COLO668 (cell line): ENCODE results near the gene TAS2R60.

ENCODE experiments used
- DNase-seq: peaks from one replicate; lab custom pipeline; 2025; ENCODE audit not compliant: unreplicated experiment; lab: John Stamatoyannopoulos, UW

Gene TAS2R60

DNA sequence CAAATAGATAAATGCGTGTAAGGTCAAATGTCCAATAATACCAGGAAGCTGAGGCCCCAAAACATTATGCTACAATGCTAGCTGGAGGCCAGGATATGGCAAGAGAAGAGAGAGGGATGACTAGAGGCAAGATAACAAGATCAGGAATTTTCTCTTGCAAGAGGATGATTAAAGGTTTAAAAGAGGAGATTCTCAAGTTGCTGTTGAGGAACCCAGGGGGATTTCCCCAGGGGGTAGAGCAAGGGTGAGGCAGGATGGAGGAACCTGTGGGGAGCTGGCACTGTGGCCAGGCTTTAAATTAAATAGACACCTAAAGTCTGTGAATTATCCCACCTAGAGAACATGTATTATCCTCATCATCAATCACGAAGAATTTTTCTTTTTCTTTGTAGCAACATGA, 3.4 kb upstream of the TAS2R60 start:
- no peak for DNase-seq

DNA sequence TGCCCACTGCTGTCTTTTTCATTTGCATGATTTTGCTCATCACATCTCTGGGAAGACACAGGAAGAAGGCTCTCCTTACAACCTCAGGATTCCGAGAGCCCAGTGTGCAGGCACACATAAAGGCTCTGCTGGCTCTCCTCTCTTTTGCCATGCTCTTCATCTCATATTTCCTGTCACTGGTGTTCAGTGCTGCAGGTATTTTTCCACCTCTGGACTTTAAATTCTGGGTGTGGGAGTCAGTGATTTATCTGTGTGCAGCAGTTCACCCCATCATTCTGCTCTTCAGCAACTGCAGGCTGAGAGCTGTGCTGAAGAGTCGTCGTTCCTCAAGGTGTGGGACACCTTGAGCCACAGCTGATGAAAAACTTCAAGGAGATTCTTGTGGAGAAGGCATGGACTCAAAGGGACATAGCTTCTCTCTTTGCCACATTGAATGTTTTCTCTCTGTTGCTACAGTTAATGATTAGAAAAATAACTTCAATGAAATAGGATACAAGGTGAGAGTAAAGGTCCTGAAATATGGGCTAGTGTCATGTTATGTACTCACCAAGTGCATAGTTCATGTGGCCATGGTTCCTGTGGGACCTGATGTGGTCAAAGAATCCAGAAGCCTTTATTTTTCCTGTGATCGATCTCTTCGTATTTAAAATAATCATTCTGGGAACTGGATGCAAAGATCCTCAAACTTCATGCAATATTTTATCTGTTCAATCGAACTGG, 970 bp downstream of the TAS2R60 start:
- no peak for DNase-seq

DNA sequence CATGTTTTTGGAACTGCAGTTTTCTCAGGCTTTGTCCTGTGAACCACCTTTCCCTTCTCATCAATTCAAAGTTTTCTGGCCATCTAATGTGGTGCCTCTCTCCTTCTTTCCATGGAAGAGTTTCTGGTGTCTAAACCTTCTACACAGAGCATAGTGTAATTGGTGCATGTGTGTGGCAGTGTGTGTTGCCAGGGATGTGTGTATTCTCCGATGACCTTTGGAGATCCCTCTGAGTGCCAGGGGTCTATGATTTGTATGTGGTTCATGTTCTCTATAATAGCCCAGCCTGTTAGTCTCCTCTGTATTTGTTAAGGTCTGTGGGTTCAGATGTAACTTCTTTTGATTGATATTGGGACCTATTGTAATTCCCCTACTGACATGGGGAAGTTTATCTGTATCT, 1.5 kb downstream of the TAS2R60 start:
- DNase-seq = no peak

DNA sequence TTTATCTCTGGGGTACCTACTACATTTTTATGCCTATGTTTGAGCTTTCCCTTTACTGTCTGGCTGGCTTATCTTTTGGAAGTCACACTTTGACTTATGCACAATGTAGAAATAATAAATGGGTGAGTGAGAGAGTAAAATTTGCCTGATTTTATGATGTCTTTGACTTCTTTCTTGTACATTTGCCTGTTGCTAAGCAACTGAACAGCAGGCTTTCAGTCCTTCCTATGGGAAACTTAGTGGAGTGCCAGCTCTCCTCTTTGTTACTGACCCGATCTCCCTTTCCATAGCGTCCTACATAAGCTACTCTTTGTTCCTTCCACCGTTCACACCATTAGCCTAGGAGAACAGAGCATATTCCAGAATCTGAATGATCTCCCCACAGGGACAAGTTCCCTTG, 4.2 kb downstream of the TAS2R60 start:
- no peak for DNase-seq

DNA sequence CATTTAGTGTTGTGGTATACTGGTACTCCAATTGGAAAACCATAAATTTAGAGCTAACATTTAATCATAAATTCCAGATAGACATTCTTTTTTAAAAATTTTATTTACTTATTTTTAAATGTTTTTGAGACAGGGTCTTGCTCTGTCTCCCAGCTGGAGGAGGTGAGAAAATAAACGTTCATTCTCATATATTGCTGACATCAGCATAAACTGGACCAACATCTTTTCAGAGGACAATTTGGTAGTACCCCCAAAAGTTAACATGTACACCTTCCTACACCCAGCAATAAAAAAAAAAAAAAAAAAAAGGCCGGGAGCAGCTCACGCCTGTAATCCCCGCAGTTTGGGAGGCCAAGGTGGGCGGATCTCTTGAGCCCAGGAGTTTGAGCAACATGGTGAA, 5.2 kb downstream of the TAS2R60 start:
- no peak for DNase-seq

DNA sequence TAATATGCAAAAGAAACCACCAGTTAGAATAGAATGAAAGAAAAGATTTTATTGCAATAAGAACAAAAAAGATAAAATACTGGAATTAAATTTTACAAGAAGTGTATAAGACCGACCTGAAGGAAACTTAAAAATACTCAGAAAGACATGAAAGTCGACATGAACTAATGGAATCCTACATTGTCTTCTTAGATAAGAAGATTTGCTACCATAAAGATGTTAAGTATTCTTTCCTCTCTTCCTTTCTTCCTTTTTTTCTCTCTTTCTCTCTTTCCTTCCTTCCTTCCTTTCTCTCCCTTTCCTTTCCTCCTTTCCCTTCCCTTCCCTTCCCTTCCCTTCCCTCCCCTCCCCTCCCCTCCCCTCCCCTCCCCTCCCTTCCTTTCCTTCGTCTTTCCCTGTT, 6.5 kb downstream of the TAS2R60 start:
- DNase-seq = no peak

DNA sequence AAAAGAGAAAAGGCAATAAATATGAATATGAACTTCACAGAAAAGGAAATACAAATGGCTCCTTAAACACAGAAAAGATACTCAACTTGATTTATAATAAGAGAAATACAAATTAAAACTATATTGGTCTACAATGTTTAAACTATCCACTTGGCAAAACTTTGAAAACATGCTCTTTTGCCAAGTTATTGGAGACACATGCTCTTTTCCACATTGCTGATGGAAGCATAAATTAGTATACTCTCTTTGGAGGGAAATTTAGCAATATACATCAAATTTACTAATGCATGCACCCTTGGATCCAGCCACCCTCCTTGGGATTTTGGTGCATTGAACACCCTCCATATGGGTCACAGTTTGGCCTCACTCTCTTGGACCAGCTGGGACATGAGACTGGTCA, 7.9 kb downstream of the TAS2R60 start:
- DNase-seq = no peak

DNA sequence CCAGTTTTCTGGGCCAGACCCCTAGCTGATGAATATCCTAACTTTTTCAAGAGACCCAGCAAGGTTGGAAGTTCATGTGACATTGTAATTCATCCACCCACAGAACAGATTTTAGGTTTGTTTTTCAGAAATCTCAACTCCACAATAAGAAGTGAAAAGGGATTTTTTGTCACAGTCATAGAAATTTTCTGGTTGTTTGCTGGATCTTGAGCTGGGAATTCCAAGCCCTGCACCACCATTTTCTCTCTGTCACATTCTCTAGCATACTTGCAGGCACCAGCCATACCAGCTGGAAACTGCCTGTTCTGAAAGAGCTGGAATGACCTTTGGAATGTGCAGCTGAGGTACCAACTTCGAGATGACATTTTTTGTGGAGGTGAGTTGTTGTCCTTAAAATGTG, 8.5 kb downstream of the TAS2R60 start:
- DNase-seq = no peak

DNA sequence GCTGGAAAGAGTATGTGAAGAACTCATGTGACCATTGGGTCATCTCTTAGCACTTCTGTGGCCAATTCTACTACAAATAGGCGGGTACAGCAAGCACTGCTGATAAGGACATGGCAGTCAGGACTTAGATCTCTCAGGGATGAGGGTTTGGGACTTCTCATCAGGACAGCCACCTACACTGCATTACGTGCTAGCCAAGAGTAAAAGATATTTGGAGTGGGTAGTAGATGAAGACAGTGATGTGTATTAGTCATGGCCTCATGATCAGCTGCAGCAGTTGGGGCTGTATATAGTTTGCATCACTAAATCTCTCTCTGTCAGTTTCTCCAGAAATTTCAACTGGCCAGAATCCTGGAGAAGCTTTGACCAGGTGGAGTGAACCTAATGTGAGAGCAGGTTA, 9.2 kb downstream of the TAS2R60 start:
- DNase-seq = no peak

DNA sequence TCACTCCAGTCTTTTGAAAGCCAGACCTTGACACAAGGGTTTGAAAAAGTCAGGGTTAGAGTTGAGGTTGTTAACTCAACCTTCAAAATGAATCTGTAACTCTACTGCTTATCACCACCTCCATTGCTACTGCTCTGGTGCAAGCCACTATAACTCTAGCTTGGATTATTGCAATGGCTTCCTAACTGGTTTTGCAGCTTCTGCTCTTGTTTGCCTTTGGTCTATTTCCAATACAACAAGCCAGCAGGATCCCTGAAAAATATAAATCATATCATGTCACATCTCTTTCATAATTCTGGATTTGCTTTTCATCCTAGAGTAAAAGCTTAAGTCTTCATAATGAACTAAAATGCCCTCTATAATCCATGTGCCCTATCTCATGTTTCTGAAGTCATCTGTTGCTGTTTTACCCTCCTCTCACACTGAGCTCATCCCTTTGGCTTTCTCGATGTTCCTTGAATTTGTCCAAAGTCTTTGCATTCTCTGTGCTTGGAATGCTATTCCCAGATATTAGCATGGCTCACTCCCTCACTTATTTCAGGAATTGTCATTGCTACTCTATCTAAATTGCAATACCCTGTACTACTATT, 10.9 kb downstream of the TAS2R60 start:
- no peak for DNase-seq

GRCh38 chr7:143455491-143455890, 12.2 kb downstream of the TAS2R60 start:
- DNase-seq = no peak

- no peak for DNase-seq
Observed at GRCh38 chr7:143455942-143456341, 12.7 kb downstream of the TAS2R60 start.

GRCh38 chr7:143456992-143457793, 13.9 kb downstream of the TAS2R60 start:
- no peak for DNase-seq

DNA sequence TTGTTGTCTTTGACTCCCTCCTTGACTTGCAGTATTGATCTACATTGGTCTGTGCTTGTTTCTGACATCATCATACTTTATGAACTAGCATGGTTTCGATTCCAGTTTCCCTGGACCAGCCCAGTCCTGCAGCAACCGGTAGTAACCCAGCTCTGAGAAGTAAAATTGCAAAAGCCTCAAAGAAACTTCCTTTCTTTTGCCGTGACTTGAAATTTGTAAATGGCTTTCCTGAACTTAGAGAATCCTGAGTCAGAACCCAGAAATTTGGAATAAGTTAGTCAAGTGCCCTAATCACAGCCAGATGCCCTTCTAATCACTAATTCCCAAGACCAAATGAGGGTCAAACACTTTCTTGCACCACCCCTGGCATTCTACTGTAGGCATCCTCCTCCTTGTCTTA, 15.0 kb downstream of the TAS2R60 start:
- no peak for DNase-seq

DNA sequence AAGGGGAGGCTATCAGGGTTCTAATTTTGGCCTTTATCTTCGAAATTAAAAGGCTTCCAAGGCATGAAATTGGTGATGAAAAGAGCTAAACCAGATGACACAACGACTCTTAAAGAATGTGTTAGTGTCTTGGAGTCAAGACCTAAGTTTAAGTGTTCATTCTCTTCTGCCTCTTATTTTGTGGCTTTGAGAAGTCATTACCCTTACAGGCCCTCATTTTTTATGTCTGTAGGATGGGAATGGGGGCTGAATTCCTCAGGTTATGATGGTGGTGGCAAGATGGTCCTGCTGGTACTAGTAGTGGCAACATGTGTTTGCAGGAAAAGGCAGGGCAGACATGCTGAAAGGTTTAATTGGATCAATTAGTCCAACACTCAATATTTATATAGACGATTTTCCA, 15.4 kb downstream of the TAS2R60 start:
- DNase-seq = no peak

DNA sequence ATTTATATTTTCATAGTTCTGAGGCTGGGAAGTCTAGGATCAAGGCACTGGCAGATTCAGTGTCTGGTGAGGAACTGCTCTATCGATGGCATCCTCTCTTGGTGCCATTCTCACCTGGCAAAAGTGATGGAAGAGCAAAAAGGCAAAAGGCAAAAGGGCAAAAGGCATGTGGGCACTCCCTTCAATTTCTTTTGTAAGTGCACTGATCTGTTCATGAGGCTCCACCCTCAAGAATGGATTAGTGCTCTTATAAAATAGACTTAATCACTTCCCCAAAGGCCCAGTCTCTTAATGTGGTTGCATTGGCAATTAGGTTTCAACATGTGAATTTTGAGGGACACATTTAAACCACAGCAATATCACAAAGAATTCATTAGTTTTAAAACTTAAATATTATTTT, 16.1 kb downstream of the TAS2R60 start:
- DNase-seq = no peak

GRCh38 chr7:143460271-143460979, 17.2 kb downstream of the TAS2R60 start:
- DNase-seq = no peak

GRCh38 chr7:143462045-143462444, 18.8 kb downstream of the TAS2R60 start:
- no peak for DNase-seq

DNA sequence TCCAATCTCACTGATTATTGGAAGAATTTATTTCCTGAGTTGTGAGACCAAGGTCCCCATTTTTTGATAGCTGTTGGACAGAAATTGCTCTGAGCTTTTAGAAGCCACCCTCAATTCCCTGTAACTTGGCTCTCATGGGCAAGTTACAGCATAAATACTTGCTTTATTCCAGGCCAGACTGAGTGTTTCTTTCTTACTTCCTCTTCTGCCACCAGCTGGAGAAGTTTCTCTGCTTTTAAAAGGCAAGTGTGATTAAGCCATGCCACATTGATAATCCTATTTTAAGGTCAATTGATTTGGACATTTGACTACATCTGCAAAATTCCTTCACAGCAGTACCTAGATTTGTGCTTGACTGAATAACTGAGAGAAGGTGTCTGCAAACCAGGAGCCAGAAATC, 20.3 kb downstream of the TAS2R60 start:
- DNase-seq = no peak

GRCh38 chr7:143463957-143464356, 20.7 kb downstream of the TAS2R60 start:
- DNase-seq = no peak

DNA sequence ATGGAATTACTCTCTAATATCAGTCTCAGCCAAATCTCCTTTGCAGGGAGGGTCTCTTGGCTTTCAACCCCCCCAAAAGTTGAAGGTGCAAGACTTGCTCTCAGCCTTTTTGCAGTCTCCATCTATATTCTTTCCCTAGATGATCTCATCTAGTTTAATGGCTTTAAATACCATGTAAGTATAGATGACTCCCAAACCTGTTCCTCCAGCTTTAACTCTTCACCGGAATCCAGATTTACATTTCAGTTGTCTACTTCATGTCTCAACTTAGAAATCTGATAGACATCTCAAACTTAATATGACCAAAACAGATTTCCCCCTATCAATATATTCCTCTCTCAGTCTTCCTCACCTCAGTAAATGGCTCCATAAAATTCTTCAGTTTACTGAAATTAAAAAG, 24.5 kb downstream of the TAS2R60 start:
- no peak for DNase-seq
